Measurements from ENCODE around the gene FAM78A.

FAM78A gene

DNA sequence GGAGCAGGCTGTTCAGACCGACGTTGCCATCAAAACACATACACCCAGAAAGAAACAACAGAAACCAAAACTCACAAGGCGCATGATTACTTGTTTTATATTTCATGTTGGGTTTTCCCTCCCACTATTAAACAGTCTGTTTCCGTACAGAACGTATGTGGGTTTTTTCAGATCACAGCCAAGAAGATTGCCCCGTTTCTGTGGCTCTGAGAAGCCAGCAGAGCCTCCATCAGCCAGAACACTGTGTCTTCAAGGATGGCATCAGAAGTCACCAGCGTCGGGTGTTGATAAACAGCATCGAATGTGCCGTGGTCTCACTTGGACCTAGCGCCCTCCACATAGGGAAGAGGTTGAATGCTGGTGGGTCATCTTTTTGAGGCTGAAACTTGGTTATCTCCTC lies 42.8 kb downstream of the FAM78A start:
- no peak overlapping the region for H3K27ac ChIP-seq (ENCODE audit: low read length)
- no peaks in the 10 kb centered on the region for H3K27me3 ChIP-seq (replicated peaks; ENCODE audit: insufficient read depth, low read length)
- no peak for DNase-seq
- H3K36me3 ChIP-seq (replicated peaks; ENCODE audit: insufficient read depth, low read length), result peaks cover 7% of the 10 kb centered on the region; the same call in 1 of the 2 replicates
- no peak overlapping the region for H3K9ac ChIP-seq (ENCODE audit: low read length)
- H3K79me2 ChIP-seq (ENCODE audit: low read length), result no peaks in the 10 kb centered on the region
- no peak overlapping the region for H3K4me2 ChIP-seq (ENCODE audit: low read depth, low read length)
- TF ChIP-seq EZH2 (optimal IDR thresholded peaks at IDR 0.05; ENCODE audit: low read depth, low read length) (no peak), EZH2phosphoT487 (IDR thresholded peaks at IDR 0.05; ENCODE audit: low read length) (no peak)
- TF ChIP-seq, protein P1, sequence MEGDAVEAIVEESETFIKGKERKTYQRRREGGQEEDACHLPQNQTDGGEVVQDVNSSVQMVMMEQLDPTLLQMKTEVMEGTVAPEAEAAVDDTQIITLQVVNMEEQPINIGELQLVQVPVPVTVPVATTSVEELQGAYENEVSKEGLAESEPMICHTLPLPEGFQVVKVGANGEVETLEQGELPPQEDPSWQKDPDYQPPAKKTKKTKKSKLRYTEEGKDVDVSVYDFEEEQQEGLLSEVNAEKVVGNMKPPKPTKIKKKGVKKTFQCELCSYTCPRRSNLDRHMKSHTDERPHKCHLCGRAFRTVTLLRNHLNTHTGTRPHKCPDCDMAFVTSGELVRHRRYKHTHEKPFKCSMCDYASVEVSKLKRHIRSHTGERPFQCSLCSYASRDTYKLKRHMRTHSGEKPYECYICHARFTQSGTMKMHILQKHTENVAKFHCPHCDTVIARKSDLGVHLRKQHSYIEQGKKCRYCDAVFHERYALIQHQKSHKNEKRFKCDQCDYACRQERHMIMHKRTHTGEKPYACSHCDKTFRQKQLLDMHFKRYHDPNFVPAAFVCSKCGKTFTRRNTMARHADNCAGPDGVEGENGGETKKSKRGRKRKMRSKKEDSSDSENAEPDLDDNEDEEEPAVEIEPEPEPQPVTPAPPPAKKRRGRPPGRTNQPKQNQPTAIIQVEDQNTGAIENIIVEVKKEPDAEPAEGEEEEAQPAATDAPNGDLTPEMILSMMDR (IDR thresholded peaks at IDR 0.05; ENCODE audit: low read length), result no peak
- peaks cover 12% of the 10 kb centered on the region for H3F3A ChIP-seq (ENCODE audit: insufficient read depth, low read length)
- H3K4me3 ChIP-seq (ENCODE audit: low read length), result no peak overlapping the region
- no peaks in the 10 kb centered on the region for H3K9me2 ChIP-seq (replicated peaks; ENCODE audit: insufficient read depth, low read length)
- H4K20me1 ChIP-seq (ENCODE audit: insufficient read depth, low read length), result no peaks in the 10 kb centered on the region
- no peaks in the 10 kb centered on the region for H3K9me3 ChIP-seq (replicated peaks; ENCODE audit: insufficient read depth, low read length)
- H3K4me1 ChIP-seq (ENCODE audit: low read length), result peaks cover 12% of the 10 kb centered on the region
- H2AFZ ChIP-seq (ENCODE audit: low read length), result no peak overlapping the region

DNA sequence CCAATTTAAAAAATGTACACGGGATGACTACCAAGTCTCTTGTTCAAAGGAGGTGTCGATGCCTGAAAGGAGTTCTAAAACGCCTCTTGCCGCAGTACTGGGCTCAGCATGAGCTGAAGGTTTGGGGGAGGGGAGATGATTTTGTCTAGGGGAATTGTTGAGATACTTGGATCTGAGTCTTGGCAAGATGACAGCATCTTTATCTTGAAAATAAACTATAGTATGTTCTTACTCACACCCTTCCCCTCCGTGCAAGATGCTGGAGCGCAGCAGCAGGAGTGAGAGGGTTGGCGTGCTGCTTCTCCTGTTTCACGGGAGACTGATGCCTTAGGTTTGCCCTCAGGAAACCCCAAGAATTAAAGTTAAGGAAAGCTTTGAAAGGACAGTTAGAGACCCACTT lies 47.3 kb downstream of the FAM78A start:
- Histone ChIP-seq H3K4me3 (ENCODE audit: low read length) (no peak overlapping the region), H3K4me2 (ENCODE audit: low read depth, low read length) (no peak overlapping the region), H3K9me2 (replicated peaks; ENCODE audit: insufficient read depth, low read length) (no peaks in the 10 kb centered on the region), H3K79me2 (ENCODE audit: low read length) (no peaks in the 10 kb centered on the region), H3K9me3 (replicated peaks; ENCODE audit: insufficient read depth, low read length) (no peaks in the 10 kb centered on the region), H3K9ac (ENCODE audit: low read length) (no peak overlapping the region), H3K27me3 (replicated peaks; ENCODE audit: insufficient read depth, low read length) (no peaks in the 10 kb centered on the region), H3K4me1 (ENCODE audit: low read length) (no peaks in the 10 kb centered on the region), H3K27ac (ENCODE audit: low read length) (no peak overlapping the region), H4K20me1 (ENCODE audit: insufficient read depth, low read length) (no peaks in the 10 kb centered on the region), H3K36me3 (replicated peaks; ENCODE audit: insufficient read depth, low read length) (peaks cover 7% of the 10 kb centered on the region; the same call in 1 of the 2 replicates), H2AFZ (ENCODE audit: low read length) (no peak overlapping the region), H3F3A (ENCODE audit: insufficient read depth, low read length) (0 out of 2 replicates have a peak, but pooled peaks cover 4% of the 10 kb centered on the region)
- DNase-seq, result no peak
- TF ChIP-seq EZH2 (optimal IDR thresholded peaks at IDR 0.05; ENCODE audit: low read depth, low read length), result no peak
- no peak for TF ChIP-seq EZH2phosphoT487 (IDR thresholded peaks at IDR 0.05; ENCODE audit: low read length)
- TF ChIP-seq, protein P1 (IDR thresholded peaks at IDR 0.05; ENCODE audit: low read length), result no peak

DNA sequence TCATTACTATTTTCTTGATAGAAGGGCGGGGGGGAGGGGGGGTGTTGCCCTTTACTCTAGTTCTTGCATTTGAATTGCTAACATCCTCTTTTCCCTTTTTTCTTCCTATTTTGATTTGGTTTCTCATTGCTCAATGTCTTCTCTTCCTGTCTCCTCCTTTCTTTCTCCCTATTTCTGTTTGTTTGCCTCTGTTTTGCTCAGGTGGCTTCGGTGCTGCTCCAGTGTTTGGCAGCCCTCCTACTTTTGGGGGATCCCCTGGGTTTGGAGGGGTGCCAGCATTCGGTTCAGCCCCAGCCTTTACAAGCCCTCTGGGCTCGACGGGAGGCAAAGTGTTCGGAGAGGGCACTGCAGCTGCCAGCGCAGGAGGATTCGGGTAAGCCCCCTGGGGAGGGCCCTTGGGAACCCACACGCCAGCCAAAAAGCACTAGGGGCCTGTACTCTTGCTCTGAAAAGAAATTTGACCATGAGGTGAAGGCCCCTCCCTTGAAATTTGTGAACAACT lies 48.3 kb downstream of the FAM78A start:
- Histone ChIP-seq H3K79me2 (ENCODE audit: low read length) (no peaks in the 10 kb centered on the region), H3K4me1 (ENCODE audit: low read length) (no peaks in the 10 kb centered on the region), H2AFZ (ENCODE audit: low read length) (no peak overlapping the region), H3F3A (ENCODE audit: insufficient read depth, low read length) (no peaks in the 10 kb centered on the region), H3K27me3 (replicated peaks; ENCODE audit: insufficient read depth, low read length) (no peaks in the 10 kb centered on the region), H3K9me2 (replicated peaks; ENCODE audit: insufficient read depth, low read length) (no peaks in the 10 kb centered on the region), H3K9me3 (replicated peaks; ENCODE audit: insufficient read depth, low read length) (no peaks in the 10 kb centered on the region), H3K27ac (ENCODE audit: low read length) (no peak overlapping the region), H3K4me3 (ENCODE audit: low read length) (no peak overlapping the region), H3K36me3 (replicated peaks; ENCODE audit: insufficient read depth, low read length) (peaks cover 7% of the 10 kb centered on the region; the same call in 1 of the 2 replicates), H3K4me2 (ENCODE audit: low read depth, low read length) (no peak overlapping the region), H3K9ac (ENCODE audit: low read length) (no peak overlapping the region), H4K20me1 (ENCODE audit: insufficient read depth, low read length) (no peaks in the 10 kb centered on the region)
- no peak for DNase-seq
- no peak for TF ChIP-seq EZH2 (optimal IDR thresholded peaks at IDR 0.05; ENCODE audit: low read depth, low read length)
- TF ChIP-seq, protein P1 (IDR thresholded peaks at IDR 0.05; ENCODE audit: low read length), result no peak
- no peak for TF ChIP-seq EZH2phosphoT487 (IDR thresholded peaks at IDR 0.05; ENCODE audit: low read length)
